GM12891 (cell line): Measurements from ENCODE around the gene KLHL26.
"Not testable (repeated sequence)": the region's sequence is repeated elsewhere in the genome, so short reads cannot be mapped to it uniquely, and the experiment has no call there.

Experiments
- DNase-seq: peaks from one replicate; pipeline ENCODE4 v3.0.0; 2011; ENCODE audit warnings: low spot score; ENCODE audit not compliant: insufficient read length
- FAIRE-seq: peaks from 2 replicates; lab custom pipeline; 2011; peaks lifted over from hg19 to GRCh38; lab: Jason Lieb, UNC
- PAX5 ChIP-seq: IDR thresholded peaks from 2 replicates; pipeline ENCODE4 v1.6.1; 2011; ENCODE audit warnings: low read length, moderate library complexity, mild to moderate bottlenecking; ENCODE audit not compliant: insufficient read depth, severe bottlenecking
- POLR2A ChIP-seq: IDR thresholded peaks from 2 replicates; pipeline ENCODE4 v1.6.1; 2011; ENCODE audit warnings: low read depth, low read length, control low read depth
- POLR2AphosphoS5 ChIP-seq: IDR thresholded peaks from 2 replicates; pipeline ENCODE4 v1.6.1; 2011; ENCODE audit warnings: low read depth, low read length, control low read depth
- POU2F2 ChIP-seq: IDR thresholded peaks from 2 replicates; pipeline ENCODE4 v1.6.1; 2011; ENCODE audit warnings: low read depth, mild to moderate bottlenecking, control low read depth, low read length, moderate library complexity
- SPI1 ChIP-seq: IDR thresholded peaks from 2 replicates; pipeline ENCODE4 v1.6.1; 2011; ENCODE audit warnings: low read depth, low read length, control low read depth
- TAF1 ChIP-seq: IDR thresholded peaks from 2 replicates; pipeline ENCODE4 v1.6.1; 2011; ENCODE audit warnings: low read depth, low read length, control low read depth

Gene KLHL26

DNA sequence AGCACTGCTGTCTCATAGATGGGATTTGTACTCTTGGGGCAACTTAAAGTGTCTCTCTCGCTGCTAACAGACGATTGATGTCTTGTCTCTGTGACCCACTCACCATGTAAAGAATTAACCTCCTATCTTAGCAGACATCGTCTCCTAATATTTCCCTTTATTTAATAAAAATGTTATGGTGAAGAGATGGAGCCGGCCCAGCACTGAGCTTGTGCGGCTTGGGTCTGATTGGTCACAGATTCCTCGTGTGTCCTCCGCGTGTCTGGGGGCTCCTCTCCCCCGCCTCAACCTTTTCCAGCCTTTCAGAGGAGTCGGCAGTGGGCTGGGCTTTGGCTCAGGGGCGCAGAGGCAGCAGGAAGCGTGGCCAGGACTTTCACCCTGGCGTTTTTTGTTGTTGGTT lies 33.5 kb downstream of the KLHL26 start:
- no peak for TF ChIP-seq TAF1
- TF ChIP-seq POU2F2 = no peak
- TF ChIP-seq POLR2A = no peak
- no peak for TF ChIP-seq POLR2AphosphoS5
- no peak for TF ChIP-seq PAX5
- no peak for TF ChIP-seq SPI1
- no peak for DNase-seq
- FAIRE-seq = no peak

DNA sequence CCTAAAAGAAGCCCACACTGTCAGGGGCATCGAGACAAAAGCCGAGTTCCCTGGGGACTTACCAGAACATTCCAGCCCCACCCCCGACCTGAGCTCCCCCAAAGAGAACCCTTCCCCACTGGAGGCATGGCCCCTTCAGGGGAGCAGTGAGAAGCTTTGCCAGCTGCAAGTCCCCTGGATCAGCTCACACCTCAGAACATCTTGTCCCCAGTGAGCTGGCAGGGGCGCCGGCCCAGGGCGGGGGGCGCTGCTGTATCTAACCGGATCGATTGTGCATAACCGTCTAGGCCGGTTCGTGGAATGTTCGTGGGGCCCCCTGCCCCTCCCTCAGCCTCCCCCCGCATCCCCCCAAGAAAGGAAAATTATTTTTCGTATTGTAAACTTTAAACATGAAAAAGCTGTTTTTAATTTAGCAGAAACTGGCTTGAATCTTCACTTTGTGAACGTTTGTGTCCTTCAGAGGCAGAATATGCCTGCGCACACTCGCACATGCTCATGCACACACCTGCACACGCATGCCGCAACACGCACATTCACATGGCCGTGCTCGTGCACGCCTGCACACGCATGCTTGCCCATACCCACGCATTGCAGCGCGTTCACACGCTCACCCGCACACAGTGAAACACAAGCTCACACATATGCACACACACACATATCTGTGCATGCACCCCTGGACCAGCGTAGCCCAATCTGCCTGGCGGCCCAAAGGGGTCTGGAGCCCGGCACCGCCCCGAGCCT lies 34.6 kb downstream of the KLHL26 start:
- DNase-seq (no peak), FAIRE-seq (no peak)
- TF ChIP-seq POLR2AphosphoS5 = no peak
- TF ChIP-seq PAX5 = no peak
- no peak for TF ChIP-seq POU2F2
- no peak for TF ChIP-seq POLR2A
- TF ChIP-seq TAF1 = no peak
- TF ChIP-seq SPI1 = no peak

DNA sequence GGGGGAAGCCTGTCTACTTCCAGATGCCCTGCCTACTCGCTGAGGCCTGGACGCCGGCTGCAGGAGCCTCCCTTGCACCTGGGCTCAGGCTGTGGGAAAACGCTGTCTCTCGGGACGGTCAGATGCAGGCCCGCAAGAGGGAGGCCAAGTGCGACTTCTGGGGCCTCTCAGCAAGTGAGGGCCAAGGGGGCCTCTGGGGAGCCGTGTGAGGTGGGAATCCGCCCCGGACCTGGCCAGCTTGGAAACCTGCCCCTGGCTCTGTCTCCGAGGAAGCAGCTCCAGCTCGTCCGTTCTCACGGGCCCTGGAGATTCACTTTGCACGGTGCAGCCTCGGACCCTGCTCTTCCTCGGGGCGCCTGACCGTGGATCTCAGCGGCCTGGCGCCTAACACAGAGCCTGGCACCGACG lies 35.2 kb downstream of the KLHL26 start:
- no peak for FAIRE-seq
- TF ChIP-seq POLR2AphosphoS5 = no peak

DNA sequence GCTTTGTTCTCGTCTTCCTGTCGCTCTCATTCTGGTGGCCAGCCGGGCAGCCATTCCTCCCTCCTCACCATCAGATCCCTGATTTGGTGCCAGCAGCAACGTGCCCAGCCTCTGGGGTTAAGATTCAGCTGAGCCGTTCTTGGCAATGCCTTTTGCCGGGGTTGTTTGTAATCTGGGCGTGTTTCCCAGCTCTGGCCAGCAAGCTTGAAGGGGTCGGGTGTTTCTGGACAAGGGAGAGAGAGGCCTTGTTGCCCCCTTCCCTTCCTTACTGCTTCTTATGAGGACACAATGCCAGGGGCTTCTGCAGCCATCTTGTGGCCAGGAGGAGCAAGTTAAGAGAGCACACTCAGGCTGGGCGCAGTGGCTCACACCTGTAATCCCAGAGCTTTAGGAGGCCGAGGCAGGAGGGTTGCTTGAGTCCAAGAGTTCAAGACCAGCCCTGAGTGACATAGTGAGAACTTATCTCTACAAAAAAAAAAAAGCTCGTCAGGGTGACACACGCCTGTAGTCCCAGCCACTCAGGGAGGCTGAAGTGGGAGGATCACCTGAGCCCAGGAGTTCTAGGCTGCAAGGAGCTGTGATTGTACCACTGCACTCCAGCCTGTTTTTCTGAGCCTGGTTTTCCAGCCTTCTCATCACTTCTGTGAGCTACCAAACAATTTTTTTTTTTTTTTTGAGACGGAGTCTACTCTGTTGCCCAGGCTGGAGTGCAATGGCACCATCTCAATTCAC lies 35.9 kb downstream of the KLHL26 start:
- FAIRE-seq = no peak

More for the DNA sequence above, 35.2 kb downstream of the KLHL26 start:
- no peak for DNase-seq

DNA sequence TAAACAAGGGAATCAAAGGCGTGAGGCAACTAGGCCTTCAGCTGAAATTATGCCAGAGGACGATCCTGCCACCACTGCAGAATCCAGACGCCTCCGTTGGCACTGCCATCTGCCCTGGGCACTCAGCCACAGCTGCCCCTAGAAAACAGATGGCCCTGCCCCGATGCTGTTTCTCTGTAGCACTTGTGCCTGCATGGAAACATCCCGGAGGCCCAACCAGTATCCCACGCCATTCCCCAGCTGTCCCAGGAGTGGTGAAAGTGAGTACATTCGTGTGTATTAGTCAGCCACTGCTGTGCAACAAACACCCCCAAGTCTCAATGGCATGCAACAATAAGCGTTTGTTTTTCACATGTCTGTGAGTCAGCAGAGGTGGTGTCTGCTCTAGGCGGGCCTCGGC lies 37.8 kb downstream of the KLHL26 start:
- no peak for FAIRE-seq
- TF ChIP-seq POU2F2 = no peak
- TF ChIP-seq SPI1 = no peak
- no peak for TF ChIP-seq TAF1
- TF ChIP-seq PAX5 = no peak
- TF ChIP-seq POLR2A = no peak
- TF ChIP-seq POLR2AphosphoS5 = no peak
- DNase-seq = no peak

More for the DNA sequence above, 35.9 kb downstream of the KLHL26 start:
- no peak for DNase-seq
- TF ChIP-seq PAX5 = no peak

DNA sequence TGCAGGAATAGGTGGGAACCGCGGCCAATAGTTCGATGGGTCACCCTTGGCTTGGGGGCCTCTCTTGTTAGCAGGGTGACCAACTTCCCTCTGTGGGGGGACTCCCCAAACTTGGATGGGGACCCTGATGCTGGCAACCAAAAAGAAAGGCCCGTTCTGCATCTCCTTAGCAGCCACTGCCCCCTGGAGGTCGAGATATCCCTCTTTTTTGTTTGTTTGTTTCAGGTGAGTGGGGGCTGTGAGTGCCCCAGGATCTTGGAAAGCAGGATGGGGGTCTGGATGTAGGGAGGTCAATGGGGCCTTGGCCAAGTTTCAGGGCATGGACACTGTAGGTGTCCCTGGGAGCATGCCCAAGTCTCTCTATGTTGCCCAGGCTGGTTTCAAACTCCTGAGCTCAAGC lies 39.0 kb downstream of the KLHL26 start:
- FAIRE-seq (no peak), DNase-seq (no peak)
- no peak for TF ChIP-seq SPI1
- TF ChIP-seq POU2F2 = no peak
- no peak for TF ChIP-seq PAX5
- TF ChIP-seq POLR2AphosphoS5 = no peak
- no peak for TF ChIP-seq TAF1
- no peak for TF ChIP-seq POLR2A

DNA sequence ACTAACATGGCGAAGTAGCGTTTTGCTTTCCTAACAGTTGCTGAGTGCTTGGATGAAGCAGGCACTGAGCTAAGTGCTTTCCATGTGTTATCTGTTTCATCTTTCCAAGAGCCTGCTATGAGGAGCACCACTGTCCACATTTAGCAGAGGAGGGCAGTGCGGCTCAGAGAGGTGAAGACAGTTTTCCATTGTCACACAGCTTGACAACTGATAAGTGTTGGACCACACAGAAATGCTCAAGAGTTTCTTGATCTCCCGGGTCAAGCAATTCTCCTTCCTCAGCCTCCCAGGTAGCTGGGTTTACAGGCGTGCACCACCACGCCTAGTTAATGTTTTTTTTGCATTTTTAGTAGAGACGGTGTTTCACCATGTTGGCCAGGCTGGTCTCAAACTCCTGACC lies 39.9 kb downstream of the KLHL26 start:
- FAIRE-seq (no peak), DNase-seq (no peak)
- TF ChIP-seq POU2F2 (no peak), POLR2A (no peak), POLR2AphosphoS5 (no peak), TAF1 (no peak), PAX5 (no peak), SPI1 (no peak)

DNA sequence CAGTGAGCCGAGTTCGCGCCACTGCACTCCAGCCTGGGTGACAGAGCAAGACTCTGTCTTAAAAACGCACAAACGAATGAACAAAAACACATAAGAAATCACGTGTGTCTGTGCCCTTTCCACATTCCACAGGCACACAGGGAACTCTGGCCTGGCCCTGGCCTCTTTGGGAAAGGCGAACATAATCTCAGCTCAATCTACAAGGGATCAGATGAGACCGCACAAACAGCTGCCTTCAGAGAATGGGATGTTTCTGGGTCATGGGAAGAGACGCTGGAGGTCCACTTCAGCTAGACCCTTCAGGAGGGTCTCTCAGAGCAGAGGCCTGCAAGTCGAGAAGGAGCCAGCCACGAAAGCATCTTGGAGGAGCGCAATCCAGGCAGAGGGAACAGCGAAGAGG lies 40.3 kb downstream of the KLHL26 start:
- no peak for DNase-seq
- FAIRE-seq = no peak
- no peak for TF ChIP-seq POU2F2
- no peak for TF ChIP-seq SPI1
- TF ChIP-seq POLR2A = no peak
- no peak for TF ChIP-seq POLR2AphosphoS5
- no peak for TF ChIP-seq TAF1
- no peak for TF ChIP-seq PAX5

DNA sequence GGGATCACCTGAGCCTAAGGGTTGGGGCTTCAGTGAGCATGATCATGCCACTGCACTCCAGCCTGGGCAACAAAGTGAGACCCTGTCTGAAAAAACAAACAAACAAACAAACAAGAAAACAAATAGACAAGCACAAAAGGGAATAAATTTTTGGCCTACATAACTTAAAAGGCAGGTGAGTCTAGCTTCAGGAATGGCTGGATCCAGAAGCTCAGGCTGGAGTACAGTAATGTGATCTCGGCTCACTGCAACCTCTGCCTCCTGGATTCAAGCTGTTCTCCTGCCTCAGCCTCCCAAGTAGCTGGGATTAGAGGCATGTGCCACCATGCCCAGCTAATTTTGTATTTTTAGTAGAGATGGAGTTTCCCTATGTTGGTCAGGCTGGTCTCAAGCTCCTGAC lies 43.3 kb downstream of the KLHL26 start:
- not testable (repeated sequence) for FAIRE-seq, DNase-seq

DNA sequence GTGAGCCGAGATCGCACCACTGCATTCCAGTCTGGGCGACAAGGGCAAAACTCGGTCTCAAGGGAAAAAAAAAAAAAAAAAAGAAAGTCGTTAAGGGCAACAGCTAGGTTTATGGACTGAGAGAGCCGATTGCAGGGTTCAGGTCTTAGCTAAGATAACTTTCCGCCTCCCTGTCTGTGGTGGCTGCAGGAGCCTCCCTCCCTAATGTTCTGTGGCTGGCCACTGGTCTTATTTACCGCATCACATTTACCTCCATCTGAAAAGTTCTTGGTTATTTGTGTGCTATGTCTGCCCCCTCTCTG lies 45.9 kb downstream of the KLHL26 start:
- DNase-seq (no peak), FAIRE-seq (no peak)
- TF ChIP-seq POLR2A = no peak
- no peak for TF ChIP-seq POLR2AphosphoS5
- no peak for TF ChIP-seq POU2F2
- no peak for TF ChIP-seq PAX5
- no peak for TF ChIP-seq SPI1
- TF ChIP-seq TAF1 = no peak
